ENCODE measurements around the gene USP11. TPM values are rescaled to one million over a fixed set of nuclear protein-coding genes. Genes with fewer than 3 reads are reported as not detected.

The USP11 gene
- total RNA-seq, 1 donor from 2014 or later: 106 TPM

- Histone ChIP-seq H3K4me2 (no peak overlapping the region), H3K27ac (no peak overlapping the region), H3F3A (ENCODE audit: low read depth) (no peaks in the 10 kb centered on the region), H3K9ac (no peak overlapping the region), H3K79me2 (ENCODE audit: low read depth) (no peaks in the 10 kb centered on the region), H2AFZ (replicated peaks) (no peak overlapping the region), H3K27me3 (no peaks in the 10 kb centered on the region), H3K4me1 (no peaks in the 10 kb centered on the region), H3K4me3 (no peak overlapping the region), H3K9me3 (ENCODE audit: low read depth) (no peaks in the 10 kb centered on the region), H4K20me1 (ENCODE audit: low read depth) (no peaks in the 10 kb centered on the region), H3K36me3 (no peaks in the 10 kb centered on the region)
- no peak for TF ChIP-seq EZH2 (IDR thresholded peaks at IDR 0.05)
- TF ChIP-seq EZH2phosphoT487 (IDR thresholded peaks at IDR 0.05): no peak
- TF ChIP-seq, protein P1, sequence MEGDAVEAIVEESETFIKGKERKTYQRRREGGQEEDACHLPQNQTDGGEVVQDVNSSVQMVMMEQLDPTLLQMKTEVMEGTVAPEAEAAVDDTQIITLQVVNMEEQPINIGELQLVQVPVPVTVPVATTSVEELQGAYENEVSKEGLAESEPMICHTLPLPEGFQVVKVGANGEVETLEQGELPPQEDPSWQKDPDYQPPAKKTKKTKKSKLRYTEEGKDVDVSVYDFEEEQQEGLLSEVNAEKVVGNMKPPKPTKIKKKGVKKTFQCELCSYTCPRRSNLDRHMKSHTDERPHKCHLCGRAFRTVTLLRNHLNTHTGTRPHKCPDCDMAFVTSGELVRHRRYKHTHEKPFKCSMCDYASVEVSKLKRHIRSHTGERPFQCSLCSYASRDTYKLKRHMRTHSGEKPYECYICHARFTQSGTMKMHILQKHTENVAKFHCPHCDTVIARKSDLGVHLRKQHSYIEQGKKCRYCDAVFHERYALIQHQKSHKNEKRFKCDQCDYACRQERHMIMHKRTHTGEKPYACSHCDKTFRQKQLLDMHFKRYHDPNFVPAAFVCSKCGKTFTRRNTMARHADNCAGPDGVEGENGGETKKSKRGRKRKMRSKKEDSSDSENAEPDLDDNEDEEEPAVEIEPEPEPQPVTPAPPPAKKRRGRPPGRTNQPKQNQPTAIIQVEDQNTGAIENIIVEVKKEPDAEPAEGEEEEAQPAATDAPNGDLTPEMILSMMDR (IDR thresholded peaks at IDR 0.05): no peak
- Mint-ChIP-seq H3K9me3 (peaks cover 7% of the 10 kb centered on the region), H3K36me3 (no peaks in the 10 kb centered on the region), H3K4me3 (no peak overlapping the region), H3K4me1 (peaks cover 26% of the 10 kb centered on the region), H3K27ac (no peak overlapping the region), H3K27me3 (ENCODE audit: insufficient read depth, low read depth) (peaks cover 2% of the 10 kb centered on the region)
- no peak for DNase-seq (ENCODE audit: low spot score)
These were observed 33.8 kb downstream of the USP11 start for GRCh38 chrX:47266643-47267042.

DNA sequence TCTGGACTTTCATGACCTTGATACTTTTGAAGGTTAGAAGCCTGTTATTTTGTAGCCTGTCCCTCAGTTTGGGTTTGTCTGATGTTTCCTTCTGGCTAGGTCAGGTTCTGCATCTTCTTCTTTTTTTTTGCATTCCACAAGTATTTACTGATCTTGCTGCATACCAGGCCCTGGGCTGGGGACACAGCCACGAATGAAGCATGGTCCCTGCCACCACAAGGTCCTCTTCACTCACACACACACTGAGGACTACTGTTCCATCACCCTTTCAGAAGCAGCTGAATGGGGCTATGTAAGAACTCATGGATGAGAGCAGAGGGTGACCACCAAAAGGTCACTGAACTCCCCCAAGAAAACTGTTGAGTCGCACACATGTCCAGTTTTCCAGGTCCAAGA, 39.2 kb downstream of the USP11 start:
- peaks cover 4% of the 10 kb centered on the region for H3K27me3 Mint-ChIP-seq (ENCODE audit: insufficient read depth, low read depth)
- no peaks in the 10 kb centered on the region for H4K20me1 ChIP-seq (ENCODE audit: low read depth)
- H3K4me1 Mint-ChIP-seq: peaks cover 10% of the 10 kb centered on the region
- no peaks in the 10 kb centered on the region for H3K36me3 ChIP-seq
- no peak overlapping the region for H2AFZ ChIP-seq (replicated peaks)
- no peaks in the 10 kb centered on the region for H3K79me2 ChIP-seq (ENCODE audit: low read depth)
- peaks cover 3% of the 10 kb centered on the region for H3K9me3 Mint-ChIP-seq
- no peak overlapping the region for H3K27ac ChIP-seq
- TF ChIP-seq, protein P1 (IDR thresholded peaks at IDR 0.05): no peak
- TF ChIP-seq EZH2 (IDR thresholded peaks at IDR 0.05) (no peak), EZH2phosphoT487 (IDR thresholded peaks at IDR 0.05) (no peak)
- H3K36me3 Mint-ChIP-seq: no peaks in the 10 kb centered on the region
- H3K4me3 Mint-ChIP-seq: no peak overlapping the region
- H3K4me3 ChIP-seq: no peak overlapping the region
- H3K9me3 ChIP-seq (ENCODE audit: low read depth): no peaks in the 10 kb centered on the region
- no peaks in the 10 kb centered on the region for H3F3A ChIP-seq (ENCODE audit: low read depth)
- no peak overlapping the region for H3K4me2 ChIP-seq
- H3K27me3 ChIP-seq: no peaks in the 10 kb centered on the region
- H3K9ac ChIP-seq: no peak overlapping the region
- H3K4me1 ChIP-seq: no peaks in the 10 kb centered on the region
- no peak for DNase-seq (ENCODE audit: low spot score)
- no peak overlapping the region for H3K27ac Mint-ChIP-seq

- H3K27me3 ChIP-seq: no peaks in the 10 kb centered on the region
- Mint-ChIP-seq H3K27me3 (ENCODE audit: insufficient read depth, low read depth) (peaks cover 4% of the 10 kb centered on the region), H3K27ac (peak overlapping the region; percentile 78), H3K4me3 (no peak overlapping the region), H3K9me3 (peaks cover 3% of the 10 kb centered on the region), H3K4me1 (peaks cover 8% of the 10 kb centered on the region), H3K36me3 (no peaks in the 10 kb centered on the region)
- H3K27ac ChIP-seq: no peak overlapping the region
- no peak overlapping the region for H3K4me2 ChIP-seq
- no peaks in the 10 kb centered on the region for H3K79me2 ChIP-seq (ENCODE audit: low read depth)
- no peak overlapping the region for H2AFZ ChIP-seq (replicated peaks)
- no peak for TF ChIP-seq EZH2phosphoT487 (IDR thresholded peaks at IDR 0.05)
- TF ChIP-seq, protein P1 (IDR thresholded peaks at IDR 0.05): no peak
- no peaks in the 10 kb centered on the region for H3K4me1 ChIP-seq
- no peak overlapping the region for H3K9ac ChIP-seq
- H3K4me3 ChIP-seq: no peak overlapping the region
- no peaks in the 10 kb centered on the region for H4K20me1 ChIP-seq (ENCODE audit: low read depth)
- H3F3A ChIP-seq (ENCODE audit: low read depth): no peaks in the 10 kb centered on the region
- DNase-seq (ENCODE audit: low spot score): no peak
- H3K9me3 ChIP-seq (ENCODE audit: low read depth): no peaks in the 10 kb centered on the region
- no peaks in the 10 kb centered on the region for H3K36me3 ChIP-seq
These were observed 40.4 kb downstream of the USP11 start for GRCh38 chrX:47273011-47273730.

Data from neural progenitor cell (in vitro differentiated cells).